ENCODE measurements around the gene TTC23. TPM values are rescaled to one million over a fixed set of nuclear protein-coding genes. Genes with fewer than 3 reads are reported as not detected.

TTC23 gene
- total RNA-seq, 1 experiment from 2014 or later, result 14.1 TPM

DNA sequence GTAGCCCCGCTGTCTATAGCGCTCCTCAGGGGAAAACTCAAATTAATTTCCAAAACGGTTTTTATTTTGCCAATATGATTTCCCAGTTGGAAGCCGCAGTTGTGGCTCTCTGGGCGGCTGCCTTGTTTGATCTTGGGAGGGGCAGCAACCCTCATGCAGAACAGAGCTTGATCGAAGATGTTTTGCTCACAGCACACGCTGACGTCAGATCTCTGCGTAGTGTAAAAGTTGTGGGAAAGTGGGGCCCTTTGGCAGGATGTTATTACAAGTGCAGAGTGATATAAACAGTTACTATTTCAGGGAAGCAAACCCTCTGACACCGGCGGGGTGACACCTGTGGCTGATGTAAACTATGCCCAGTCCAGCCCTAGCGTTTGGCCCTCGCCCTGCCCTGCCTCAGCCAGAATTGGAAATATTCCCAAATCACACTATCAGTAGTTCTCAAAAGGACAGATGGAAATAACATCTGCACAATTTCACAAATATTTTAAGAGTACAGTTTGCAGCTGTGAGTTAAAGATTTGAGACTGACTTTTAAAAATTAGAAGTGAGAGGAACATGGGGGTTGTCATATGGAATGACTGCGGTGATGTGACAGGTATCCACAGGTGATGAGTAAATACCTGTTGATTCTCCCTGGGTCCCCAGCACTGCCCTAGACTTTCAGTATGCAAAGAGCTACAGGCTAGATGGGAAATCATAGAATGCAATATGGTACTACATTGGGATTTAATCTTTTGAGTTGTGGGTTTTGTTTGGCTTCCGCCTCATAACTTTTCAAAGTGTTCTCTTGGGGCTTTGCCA is 142.8 kb downstream of the TTC23 start:
- DNase-seq (ENCODE audit: low read depth, low spot score), result no peak
- in situ Hi-C loops (cut with HindIII; ENCODE audit: low pct_unique_long_range_greater_than_20kb, low sequenced_read_pairs), result loop anchor here (10.0 kb wide), 1 partner anchor 98 kb away; no protein-coding TSS in a partner anchor

DNA sequence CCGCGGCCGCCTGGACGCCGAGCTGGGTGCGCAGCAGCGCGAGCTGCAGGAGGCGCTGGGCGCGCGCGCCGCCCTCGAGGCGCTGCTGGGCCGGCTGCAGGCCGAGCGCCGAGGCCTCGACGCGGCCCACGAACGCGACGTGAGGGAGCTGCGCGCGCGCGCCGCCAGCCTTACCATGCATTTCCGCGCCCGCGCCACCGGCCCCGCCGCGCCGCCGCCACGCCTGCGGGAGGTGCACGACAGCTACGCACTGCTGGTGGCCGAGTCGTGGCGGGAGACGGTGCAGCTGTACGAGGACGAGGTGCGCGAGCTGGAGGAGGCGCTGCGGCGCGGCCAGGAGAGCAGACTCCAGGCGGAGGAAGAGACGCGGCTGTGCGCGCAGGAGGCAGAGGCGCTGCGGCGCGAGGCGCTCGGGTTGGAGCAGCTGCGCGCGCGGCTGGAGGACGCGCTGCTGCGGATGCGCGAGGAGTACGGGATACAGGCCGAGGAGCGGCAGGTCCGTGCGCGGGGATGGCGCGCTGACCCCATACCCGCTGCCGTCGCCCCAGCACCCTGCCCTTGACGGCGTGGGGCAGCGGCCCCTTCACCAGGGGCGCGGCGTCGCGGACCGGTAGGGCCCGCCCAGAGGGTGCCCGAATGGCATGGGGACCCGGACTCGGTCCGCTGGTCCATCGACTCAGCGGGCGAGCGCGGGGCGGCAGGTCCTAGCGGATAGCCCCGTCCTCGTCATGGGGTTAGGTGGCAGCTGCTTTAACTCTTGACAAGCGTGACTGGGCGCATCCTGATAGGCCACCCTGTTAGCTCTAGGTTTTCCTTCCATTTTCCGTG is 143.7 kb downstream of the TTC23 start:
- DNase-seq (ENCODE audit: low read depth, low spot score), result no peak
- in situ Hi-C loops (cut with HindIII; ENCODE audit: low pct_unique_long_range_greater_than_20kb, low sequenced_read_pairs), result loop anchor here (10.0 kb wide), 1 partner anchor 99 kb away; no protein-coding TSS in a partner anchor

DNA sequence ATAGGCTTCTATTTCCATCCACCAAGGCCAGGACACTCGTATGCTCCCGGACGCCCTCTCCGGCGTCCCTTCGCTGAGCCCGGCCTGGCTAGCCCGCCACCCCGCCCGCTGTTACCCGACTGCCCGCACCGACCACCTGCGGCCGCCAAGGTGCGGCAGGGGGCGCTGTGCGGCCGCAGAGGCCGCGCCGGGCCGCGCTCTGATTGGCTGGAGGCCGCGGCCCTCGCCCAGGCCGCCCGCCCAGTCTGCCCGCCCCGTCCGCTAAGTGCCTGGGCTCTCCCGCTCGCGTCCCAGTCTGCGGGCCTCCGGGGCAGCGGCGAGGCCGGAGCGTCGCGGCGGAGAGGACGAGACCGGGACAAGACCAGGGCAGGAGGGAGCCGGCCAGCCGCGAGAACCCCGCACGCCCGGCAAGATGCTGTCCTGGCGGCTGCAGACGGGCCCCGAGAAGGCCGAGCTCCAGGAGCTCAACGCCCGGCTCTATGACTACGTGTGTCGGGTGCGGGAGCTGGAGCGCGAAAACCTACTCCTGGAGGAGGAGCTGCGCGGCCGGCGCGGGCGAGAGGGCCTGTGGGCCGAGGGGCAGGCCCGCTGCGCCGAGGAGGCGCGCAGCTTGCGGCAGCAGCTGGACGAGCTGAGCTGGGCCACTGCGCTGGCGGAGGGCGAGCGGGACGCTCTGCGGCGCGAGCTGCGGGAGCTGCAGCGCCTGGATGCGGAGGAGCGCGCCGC is 144.4 kb downstream of the TTC23 start, which contains the start of gene SYNM:
Gene SYNM, plus strand, starts transcription at position 293 of the 726 bp plus-strand sequence. Its CDS starts 120 bp downstream, at position 413.
- DNase-seq (ENCODE audit: low read depth, low spot score), result peak; percentile 78
- in situ Hi-C loops (cut with HindIII; ENCODE audit: low pct_unique_long_range_greater_than_20kb, low sequenced_read_pairs), result loop anchor here (10.0 kb wide), 1 partner anchor 100 kb away; no protein-coding TSS in a partner anchor

DNA sequence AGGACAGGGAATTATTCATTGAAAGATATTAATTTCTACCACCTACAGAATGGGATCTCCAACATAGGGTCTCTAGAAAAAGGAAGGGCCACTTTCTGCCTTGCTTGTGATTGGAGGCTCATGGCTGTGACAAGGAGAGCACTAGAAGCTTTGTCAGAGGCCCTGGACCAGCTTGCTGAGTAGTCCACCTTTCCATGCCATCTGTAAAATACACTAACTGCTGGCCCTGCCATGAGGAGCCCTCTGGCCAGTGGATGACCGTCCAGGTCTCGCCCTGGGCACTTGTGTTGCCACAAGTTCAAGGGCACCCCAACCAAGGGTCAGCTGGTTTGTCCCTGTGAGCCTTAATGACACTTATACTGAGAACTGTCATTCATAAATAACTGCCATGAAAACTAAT is 146.1 kb downstream of the TTC23 start:
- no peak for DNase-seq (ENCODE audit: low read depth, low spot score)
- in situ Hi-C loops (cut with HindIII; ENCODE audit: low pct_unique_long_range_greater_than_20kb, low sequenced_read_pairs), result loop anchor here (10.0 kb wide), 1 partner anchor 102 kb away; no protein-coding TSS in a partner anchor

DNA sequence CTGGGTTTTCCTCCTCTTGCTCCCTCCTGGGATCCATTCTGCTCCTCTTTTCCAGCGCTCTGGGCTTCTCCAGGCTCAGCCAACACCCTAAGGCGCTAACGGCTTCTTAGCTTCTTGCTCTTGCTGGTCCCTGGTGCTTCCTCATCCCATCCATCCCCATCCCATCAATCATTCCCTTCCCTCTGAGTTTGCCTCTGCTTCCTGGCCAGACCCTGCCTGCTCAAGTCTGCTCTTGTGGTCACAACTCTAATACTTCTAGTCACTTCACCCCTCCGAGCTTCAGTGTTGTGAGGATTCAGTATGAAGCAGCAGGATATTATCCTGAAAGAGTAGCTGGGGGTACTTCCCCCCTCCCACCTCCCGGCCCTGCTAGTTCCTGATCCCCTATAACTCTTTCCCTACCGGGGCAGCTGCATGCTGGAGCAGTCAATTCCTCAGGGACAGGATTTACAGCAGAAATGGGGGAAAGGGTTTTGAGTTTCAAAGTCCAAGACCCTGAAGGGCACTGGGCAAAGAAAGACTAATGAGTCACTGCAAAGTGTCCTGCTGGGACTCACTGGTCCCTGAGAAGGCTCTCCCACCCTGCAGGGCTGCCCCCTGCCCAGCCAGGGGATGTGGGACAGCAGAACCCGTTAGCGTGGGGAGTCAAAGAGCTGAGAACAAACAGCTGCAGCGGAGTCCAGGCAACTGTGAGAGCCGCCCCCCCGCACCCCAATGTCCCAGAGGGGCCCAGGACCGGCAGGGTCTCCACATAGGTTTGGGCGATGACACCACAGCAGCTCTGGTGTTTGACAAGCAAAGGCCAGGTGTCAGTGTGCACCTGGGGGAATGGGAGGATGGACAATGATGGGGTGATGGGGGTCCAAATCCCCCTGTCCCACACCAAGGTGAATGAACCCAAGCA is 146.8 kb downstream of the TTC23 start:
- in situ Hi-C loops (cut with HindIII; ENCODE audit: low pct_unique_long_range_greater_than_20kb, low sequenced_read_pairs), result loop anchor here (10.0 kb wide), 1 partner anchor 102 kb away; no protein-coding TSS in a partner anchor
- DNase-seq (ENCODE audit: low read depth, low spot score), result no peak

DNA sequence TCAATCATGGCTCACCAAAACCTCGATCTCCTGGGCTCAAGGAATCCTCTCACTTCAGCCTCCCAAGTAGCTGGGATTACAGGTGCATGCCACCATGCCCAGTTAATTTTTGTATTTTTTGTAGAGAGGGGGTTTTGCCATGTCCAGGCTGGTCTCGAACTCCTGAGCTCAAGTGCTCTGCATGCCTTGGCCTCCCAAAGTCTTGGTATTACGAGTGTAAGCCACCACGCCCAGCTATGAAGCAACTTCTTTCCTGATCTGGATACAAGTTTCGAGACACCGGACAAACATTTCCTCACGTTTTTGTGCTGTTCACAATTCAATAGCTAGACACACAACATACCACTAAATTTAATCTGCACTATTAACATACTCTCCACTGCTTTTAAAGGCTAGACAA is 147.9 kb downstream of the TTC23 start:
- in situ Hi-C loops (cut with HindIII; ENCODE audit: low pct_unique_long_range_greater_than_20kb, low sequenced_read_pairs), result loop anchor here (10.0 kb wide), 1 partner anchor 103 kb away; no protein-coding TSS in a partner anchor
- DNase-seq (ENCODE audit: low read depth, low spot score), result no peak

DNA sequence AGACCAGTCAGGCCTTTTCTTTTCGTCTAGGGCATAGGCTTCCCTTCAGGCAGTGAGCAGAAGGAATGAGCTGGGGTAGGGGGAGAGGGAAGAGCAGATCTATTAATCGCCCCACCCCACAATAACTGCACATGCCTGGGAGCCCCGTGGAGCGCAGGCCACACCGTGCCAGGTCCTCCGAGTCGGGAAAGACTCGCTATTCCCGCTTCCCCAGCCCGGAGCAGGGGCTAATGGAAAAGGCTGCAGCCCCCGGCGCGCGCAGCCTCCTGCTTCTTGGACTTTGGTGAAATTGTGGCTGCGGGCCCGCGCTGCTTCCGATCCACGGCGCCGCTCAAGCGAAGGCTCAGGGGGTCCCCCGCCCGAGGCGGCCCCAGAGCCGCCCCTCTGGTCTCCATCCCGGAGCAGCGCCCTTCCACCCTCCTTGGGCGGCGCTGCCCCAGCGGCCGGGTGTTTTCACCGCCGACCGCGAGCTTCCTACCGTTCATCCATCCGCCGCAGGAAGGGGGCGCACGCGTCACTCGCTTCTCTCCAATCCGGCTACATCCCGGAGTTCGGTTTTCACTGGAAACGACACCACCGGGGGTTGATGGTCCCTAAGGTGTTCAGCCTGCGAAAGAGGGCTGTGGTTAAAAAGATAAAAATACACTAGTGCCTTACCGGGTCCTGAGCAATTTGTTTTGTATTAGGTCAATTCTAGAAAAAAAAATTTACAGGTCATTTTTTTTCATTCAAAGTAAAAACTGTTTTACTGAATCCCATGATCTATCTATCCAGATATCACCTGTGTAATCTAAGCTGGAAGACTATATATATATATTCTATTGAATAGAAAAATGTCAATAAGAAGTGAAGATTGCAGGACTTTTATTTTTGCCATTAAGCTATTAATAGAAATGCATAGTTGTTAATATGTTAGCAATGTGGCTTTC is 148.9 kb downstream of the TTC23 start:
- in situ Hi-C loops (cut with HindIII; ENCODE audit: low pct_unique_long_range_greater_than_20kb, low sequenced_read_pairs), result loop anchor here (10.0 kb wide), 1 partner anchor 104 kb away; no protein-coding TSS in a partner anchor

DNA sequence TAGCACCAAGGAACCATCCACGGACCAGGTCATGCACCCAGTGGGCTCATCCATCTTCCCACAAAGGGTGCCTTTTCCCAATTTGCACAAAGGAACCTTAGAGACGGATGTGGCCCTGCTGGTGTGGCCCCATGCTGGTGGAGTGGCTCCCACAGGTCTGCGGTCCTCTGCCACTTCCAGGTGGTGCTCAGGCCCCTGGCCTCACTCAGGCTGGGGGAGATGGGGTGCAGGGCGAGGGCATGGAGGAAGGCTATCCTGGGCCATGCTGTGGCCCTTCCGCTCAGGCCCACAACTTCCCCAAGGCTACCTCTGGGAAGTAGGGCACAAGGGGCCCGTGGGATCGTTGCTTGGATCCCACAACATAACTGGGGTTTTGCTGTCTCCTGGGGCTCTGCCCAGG is 149.7 kb downstream of the TTC23 start:
- in situ Hi-C loops (cut with HindIII; ENCODE audit: low pct_unique_long_range_greater_than_20kb, low sequenced_read_pairs), result loop anchor here (10.0 kb wide), 1 partner anchor 105 kb away; no protein-coding TSS in a partner anchor

More for the DNA sequence above, 148.9 kb downstream of the TTC23 start:
- peak; percentile 81 for DNase-seq (ENCODE audit: low read depth, low spot score)

DNA sequence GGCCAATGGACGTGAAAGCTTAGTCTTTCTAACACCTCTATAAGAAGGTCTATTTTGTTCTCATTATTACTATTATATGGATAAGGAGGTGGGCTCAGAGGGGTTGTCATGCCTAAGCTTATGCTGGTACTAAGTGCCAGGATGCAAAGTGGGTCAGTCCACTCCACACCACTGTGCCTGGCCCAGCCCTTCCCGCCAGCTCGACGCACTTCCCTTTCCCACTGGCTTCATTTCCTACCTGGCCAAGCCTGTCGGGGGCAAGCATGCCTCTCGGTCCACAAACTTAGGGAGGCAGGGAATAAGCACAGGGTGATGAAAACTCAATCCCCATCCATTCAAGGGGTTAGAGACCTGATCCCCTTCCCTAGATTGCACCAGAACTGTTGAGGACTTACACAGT is 150.4 kb downstream of the TTC23 start:
- no peak for DNase-seq (ENCODE audit: low read depth, low spot score)
- in situ Hi-C loops (cut with HindIII; ENCODE audit: low pct_unique_long_range_greater_than_20kb, low sequenced_read_pairs), result no loop called here

More for the DNA sequence above, 149.7 kb downstream of the TTC23 start:
- no peak for DNase-seq (ENCODE audit: low read depth, low spot score)

DNA sequence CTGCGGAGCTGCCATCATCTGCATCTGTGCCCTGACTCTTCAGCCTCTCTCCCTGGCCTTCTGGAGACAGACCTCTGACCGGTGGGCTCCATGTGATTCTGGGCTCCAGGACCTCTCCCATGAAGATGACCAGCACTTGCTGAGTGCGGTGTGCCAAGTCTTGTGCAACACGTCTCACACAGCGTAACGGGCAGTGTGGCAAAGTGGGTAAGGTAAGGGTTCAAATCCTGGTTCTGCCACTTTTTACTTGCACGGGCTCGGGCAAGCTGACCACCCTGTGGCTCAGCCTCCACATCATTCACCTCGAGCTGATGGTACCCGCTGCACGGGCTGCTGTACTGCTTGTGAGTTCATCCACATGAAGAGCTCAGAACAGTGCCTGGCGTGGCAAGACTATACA is 151.0 kb downstream of the TTC23 start:
- no peak for DNase-seq (ENCODE audit: low read depth, low spot score)
- in situ Hi-C loops (cut with HindIII; ENCODE audit: low pct_unique_long_range_greater_than_20kb, low sequenced_read_pairs), result no loop called here

DNA sequence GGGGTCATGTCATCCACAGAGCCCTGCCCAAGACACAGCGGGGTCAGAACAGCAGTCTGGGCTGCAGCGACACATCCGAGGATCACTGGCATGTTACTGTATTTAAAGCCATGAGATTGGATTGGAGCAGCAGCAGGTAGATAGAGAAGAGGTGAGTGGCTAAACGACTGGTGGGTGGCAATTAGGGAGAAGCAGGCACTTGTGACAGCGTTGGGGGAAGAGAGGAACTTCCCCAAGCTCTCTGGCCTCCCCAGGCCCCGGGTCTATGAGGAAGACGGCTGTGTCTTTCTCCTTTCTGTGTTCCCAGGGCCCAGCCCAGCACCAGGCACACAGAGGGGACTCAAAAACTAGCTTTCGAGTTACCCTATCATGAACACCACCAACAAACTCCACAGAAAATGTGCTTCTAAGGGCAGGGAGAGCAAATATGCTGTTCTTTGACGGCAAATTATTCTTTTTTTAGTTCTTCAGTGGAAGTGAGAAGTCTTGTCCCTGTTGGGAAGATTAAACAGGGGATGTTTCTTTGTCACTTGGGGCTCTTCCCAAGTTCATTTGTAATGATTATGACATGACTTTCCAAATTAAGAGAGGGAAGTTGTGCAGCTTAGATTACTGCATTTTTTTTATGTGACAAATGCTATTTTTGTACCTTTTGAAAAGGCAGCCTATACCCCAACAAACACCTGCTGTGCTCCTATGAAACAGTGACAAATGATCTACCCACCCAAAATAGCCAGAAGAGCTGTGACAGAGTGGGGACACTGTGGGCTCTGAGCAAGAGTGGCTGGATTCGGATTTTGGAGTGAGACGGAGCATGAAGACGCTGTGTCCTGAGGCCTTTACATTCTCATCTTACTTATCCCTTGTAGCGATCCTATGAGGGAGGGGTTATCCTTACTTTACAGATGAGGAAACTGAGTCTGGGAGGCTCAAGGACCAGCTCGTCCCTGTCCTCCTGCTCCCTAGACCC is 151.7 kb downstream of the TTC23 start:
- no peak for DNase-seq (ENCODE audit: low read depth, low spot score)
- in situ Hi-C loops (cut with HindIII; ENCODE audit: low pct_unique_long_range_greater_than_20kb, low sequenced_read_pairs), result no loop called here

DNA sequence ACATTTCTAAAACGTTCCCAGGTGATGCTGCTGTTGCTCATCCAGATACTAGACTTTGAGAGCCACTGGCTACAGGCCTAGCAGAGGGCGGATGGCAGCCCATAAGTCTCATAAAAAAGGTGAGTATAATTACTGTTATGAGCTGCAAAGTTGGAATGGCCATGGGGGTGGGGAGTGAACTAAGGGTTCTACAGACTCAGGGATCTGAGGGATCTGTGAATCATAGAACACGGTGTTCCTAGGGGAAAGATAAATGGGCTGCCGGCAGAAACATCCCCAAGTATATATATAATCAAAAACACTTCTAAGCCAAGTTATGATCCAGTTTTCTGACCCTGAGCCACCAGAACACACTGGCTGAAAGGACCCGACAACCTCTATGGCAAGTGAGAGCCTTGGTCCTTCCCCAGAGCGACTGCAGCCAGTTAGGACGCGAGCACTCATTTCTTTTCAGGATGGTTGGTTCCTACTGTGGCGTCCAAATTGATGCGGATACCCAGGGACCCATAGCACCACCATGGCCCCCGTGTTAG is 152.4 kb downstream of the TTC23 start:
- DNase-seq (ENCODE audit: low read depth, low spot score), result no peak
- in situ Hi-C loops (cut with HindIII; ENCODE audit: low pct_unique_long_range_greater_than_20kb, low sequenced_read_pairs), result no loop called here

DNA sequence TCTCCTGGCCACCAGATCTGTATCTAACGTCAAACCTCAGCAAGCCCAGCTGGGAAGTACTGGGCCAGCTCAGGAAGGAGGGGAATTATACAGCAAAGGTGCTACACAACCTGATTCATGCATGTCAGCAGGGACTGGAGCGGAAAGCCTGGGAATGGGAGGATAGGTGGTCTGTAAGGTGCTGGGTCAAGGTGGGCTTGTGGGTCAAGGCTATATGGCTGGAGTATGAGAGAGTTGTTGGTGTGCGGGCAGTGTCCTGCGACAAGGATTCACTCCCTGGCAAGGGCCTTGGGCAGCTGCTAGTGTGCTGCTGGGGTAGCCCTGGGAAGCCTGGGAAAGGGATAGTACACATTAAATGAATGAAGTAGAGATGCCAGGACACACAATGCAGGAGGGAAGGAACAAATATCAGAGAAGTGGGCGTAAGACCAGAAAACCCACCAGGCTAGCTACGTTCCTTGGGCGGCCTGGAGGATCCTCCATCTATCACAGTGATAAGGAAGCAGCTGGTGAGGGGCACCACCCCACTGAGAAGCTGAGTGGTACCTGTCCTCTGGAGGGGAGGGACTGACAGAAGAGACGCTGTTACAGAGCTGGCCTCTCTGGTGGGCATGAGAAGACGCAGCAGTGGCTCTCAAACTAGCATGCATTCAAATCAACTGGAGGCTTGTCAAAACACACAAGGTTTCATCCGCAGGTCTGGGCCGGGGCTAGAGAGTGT is 153.0 kb downstream of the TTC23 start:
- no peak for DNase-seq (ENCODE audit: low read depth, low spot score)
- in situ Hi-C loops (cut with HindIII; ENCODE audit: low pct_unique_long_range_greater_than_20kb, low sequenced_read_pairs), result no loop called here

DNA sequence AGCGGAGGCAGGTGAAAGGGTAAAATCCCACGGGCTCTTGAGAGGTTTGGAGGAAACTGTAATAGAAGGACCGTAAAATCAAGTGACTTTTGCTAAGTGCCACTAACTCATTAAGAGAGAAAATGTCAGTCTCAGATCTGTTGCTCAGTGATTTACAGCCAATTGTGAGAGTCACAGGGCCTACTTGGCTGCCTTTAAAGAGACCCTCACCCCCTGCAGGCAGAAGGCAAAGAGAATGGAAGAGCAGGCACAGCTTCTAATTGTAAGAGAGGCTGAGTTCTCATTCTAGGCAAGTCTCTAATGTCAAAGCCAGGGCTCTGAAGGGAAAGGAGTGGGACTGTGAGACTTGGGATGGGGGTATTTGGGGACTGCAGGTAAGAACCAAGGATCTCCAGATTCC is 153.8 kb downstream of the TTC23 start:
- in situ Hi-C loops (cut with HindIII; ENCODE audit: low pct_unique_long_range_greater_than_20kb, low sequenced_read_pairs), result no loop called here
- DNase-seq (ENCODE audit: low read depth, low spot score), result no peak
